ENCODE measurements around the gene UNC5C.

GRCh38 chr4:95162867-95163266 is 385.9 kb downstream of the UNC5C start:
- TF ChIP-seq, protein P1, sequence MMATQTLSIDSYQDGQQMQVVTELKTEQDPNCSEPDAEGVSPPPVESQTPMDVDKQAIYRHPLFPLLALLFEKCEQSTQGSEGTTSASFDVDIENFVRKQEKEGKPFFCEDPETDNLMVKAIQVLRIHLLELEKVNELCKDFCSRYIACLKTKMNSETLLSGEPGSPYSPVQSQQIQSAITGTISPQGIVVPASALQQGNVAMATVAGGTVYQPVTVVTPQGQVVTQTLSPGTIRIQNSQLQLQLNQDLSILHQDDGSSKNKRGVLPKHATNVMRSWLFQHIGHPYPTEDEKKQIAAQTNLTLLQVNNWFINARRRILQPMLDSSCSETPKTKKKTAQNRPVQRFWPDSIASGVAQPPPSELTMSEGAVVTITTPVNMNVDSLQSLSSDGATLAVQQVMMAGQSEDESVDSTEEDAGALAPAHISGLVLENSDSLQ (IDR thresholded peaks at IDR 0.05) = no peak
- TF ChIP-seq ZNF384 (IDR thresholded peaks at IDR 0.05) (no peak), BHLHE40 (IDR thresholded peaks at IDR 0.05; ENCODE audit: borderline replicate concordance) (no peak), FOXA1 (IDR thresholded peaks at IDR 0.05) (no peak)

Data from HEK293T (cell line).